Ascending aorta (tissue), 2 donors: Measurements from ENCODE around the gene SPO11. TPM values are rescaled to one million over a fixed set of nuclear protein-coding genes. Genes with fewer than 3 reads are reported as not detected.

ENCODE experiments used
- DNase-seq, 2 donors: peaks; one replicate each; pipeline ENCODE4 v3.0.0-alpha.2; 2019; ENCODE audit warnings: low spot score in 2 of 2
- H3K27ac ChIP-seq, 2 donors: fragments of 200-600 bp; sonication (generic); one replicate each; pipeline ENCODE4 v1.5.1; 2016 to 2017; ENCODE audit warnings: mild to moderate bottlenecking in 1 of 2
- H3K27me3 ChIP-seq: fragments of 200-600 bp; sonication (generic); one replicate; pipeline ENCODE4 v1.5.1; 2017
- H3K36me3 ChIP-seq, 2 donors: fragments of 200-600 bp; sonication (generic); one replicate each; pipeline ENCODE4 v1.5.1; 2016
- H3K4me1 ChIP-seq, 2 donors: fragments of 200-600 bp; sonication (generic); one replicate each; pipeline ENCODE4 v1.5.1; 2016 to 2017; ENCODE audit warnings: mild to moderate bottlenecking in 1 of 2
- H3K4me3 ChIP-seq, 2 donors: fragments of 200-600 bp; sonication (generic); one replicate each; pipeline ENCODE4 v1.5.1; 2016 to 2017; ENCODE audit warnings: mild to moderate bottlenecking in 1 of 2
- H3K9me3 ChIP-seq, 2 donors: fragments of 200-600 bp; sonication (generic); one replicate each; pipeline ENCODE4 v1.5.1; 2016
- CTCF ChIP-seq, 3 experiments: fragments of 200-600 bp in 2 of 3; fragments of 450-650 bp in 1 of 3; sonication (generic) in 2 of 3; IDR thresholded peaks; one replicate each; pipeline ENCODE4 v1.5.1; 2016 to 2019; ENCODE audit warnings: antibody characterized with exemption in 3 of 3, mild to moderate bottlenecking in 1 of 3, moderate library complexity in 1 of 3
- intact Hi-C: fragments of 100-400 bp; cut with DNase I; formaldehyde crosslinking; loops from one replicate; pipeline ENCODE4 v1.15.1; 2023
- total RNA-seq: library from RNA; depleted of rRNA; stranded (reverse); fragments of >200 nt; gene quantifications from one replicate; pipeline ENCODE4 v1.1.0, GENCODE V29; 2016

The SPO11 gene
- total RNA-seq, 1 donor from 2014 or later, result not detected

DNA sequence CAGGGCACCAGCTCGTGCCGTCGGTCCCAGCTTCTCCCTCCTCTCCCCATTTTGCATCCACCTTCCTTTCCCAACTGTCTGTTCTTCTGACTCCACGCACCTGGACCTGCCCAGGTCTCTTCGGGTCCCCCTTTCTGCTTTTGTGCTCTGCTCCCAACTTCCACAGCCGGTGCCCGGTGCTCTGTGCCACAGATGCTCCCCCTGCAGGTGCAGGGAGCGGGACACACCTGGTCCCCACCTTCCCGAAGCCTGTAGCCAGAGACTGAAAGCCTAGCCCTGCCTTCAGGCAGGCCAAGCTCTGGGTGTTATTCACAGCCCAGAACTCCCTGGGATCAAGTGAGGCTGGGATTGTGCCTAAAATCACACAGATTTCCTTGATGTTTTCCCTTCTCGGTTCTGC is 38.6 kb upstream of the SPO11 start:
- Histone ChIP-seq H3K4me1 (no peaks in the 10 kb centered on the region), H3K4me3 (no peak overlapping the region), H3K27me3 (no peaks in the 10 kb centered on the region), H3K36me3 (no peaks in the 10 kb centered on the region), H3K27ac (no peak overlapping the region), H3K9me3 (no peaks in the 10 kb centered on the region)
- intact Hi-C loops, result no loop called here
- DNase-seq, result no peak
- no peak for TF ChIP-seq CTCF (IDR thresholded peaks at IDR 0.05)

- Histone ChIP-seq H3K4me3 (no peak overlapping the region), H3K27me3 (no peaks in the 10 kb centered on the region), H3K9me3 (no peaks in the 10 kb centered on the region), H3K27ac (no peak overlapping the region), H3K4me1 (no peaks in the 10 kb centered on the region), H3K36me3 (no peaks in the 10 kb centered on the region)
- no peak for DNase-seq
- no peak for TF ChIP-seq CTCF (IDR thresholded peaks at IDR 0.05)
- intact Hi-C loops, result no loop called here
Measured at GRCh38 chr20:57291694-57292093, 37.9 kb upstream of the SPO11 start.

- Histone ChIP-seq H3K27ac (no peak overlapping the region), H3K9me3 (no peaks in the 10 kb centered on the region), H3K4me3 (no peak overlapping the region), H3K27me3 (no peaks in the 10 kb centered on the region), H3K4me1 (no peaks in the 10 kb centered on the region), H3K36me3 (no peaks in the 10 kb centered on the region)
- intact Hi-C loops, result no loop called here
- DNase-seq, result no peak
- TF ChIP-seq CTCF (IDR thresholded peaks at IDR 0.05), result no peak
Measured at GRCh38 chr20:57292611-57293010, 37.0 kb upstream of the SPO11 start.

GRCh38 chr20:57293995-57294394 is 35.6 kb upstream of the SPO11 start:
- intact Hi-C loops, result no loop called here

GRCh38 chr20:57294550-57294949 is 35.1 kb upstream of the SPO11 start:
- H3K27ac ChIP-seq, result no peak overlapping the region
- DNase-seq, result no peak

More at GRCh38 chr20:57293995-57294394, 35.6 kb upstream of the SPO11 start:
- Histone ChIP-seq H3K27ac (no peak overlapping the region), H3K27me3 (no peaks in the 10 kb centered on the region), H3K4me3 (no peak overlapping the region), H3K9me3 (no peaks in the 10 kb centered on the region), H3K4me1 (no peaks in the 10 kb centered on the region), H3K36me3 (no peaks in the 10 kb centered on the region)
- no peak for DNase-seq
- no peak for TF ChIP-seq CTCF (IDR thresholded peaks at IDR 0.05)

More at GRCh38 chr20:57294550-57294949, 35.1 kb upstream of the SPO11 start:
- Histone ChIP-seq H3K4me3 (no peak overlapping the region), H3K27me3 (no peaks in the 10 kb centered on the region), H3K36me3 (no peaks in the 10 kb centered on the region), H3K9me3 (no peaks in the 10 kb centered on the region), H3K4me1 (no peaks in the 10 kb centered on the region)
- intact Hi-C loops, result no loop called here
- no peak for TF ChIP-seq CTCF (IDR thresholded peaks at IDR 0.05)
